ENCODE data around the gene MAGEA6. TPM values are rescaled to one million over a fixed set of nuclear protein-coding genes. Genes with fewer than 3 reads are reported as not detected.
"Not testable (repeated sequence)": the region's sequence is repeated elsewhere in the genome, so short reads cannot be mapped to it uniquely, and the experiment has no call there.

The MAGEA6 gene
- total RNA-seq, 1 experiment from 2014 or later = 1.6 TPM

DNA sequence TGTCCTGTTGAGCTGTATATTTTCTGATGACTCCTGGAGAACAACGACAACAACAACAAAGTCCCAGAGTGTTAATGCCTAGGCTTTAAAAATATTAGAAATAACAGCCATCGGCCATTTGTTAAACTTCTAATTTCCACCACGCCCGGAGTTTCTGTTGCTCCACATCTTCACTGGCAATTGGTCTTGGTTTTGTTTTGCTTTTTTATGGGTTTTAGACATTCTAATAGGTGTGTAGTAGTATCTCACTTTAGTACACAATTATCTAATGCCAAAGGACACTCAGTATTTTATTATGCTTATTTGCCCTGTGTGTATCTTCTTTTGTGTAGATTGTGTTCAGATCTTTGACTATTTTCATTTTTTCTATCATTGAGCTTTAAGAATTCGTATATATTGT, 30.9 kb downstream of the MAGEA6 start:
- no peak overlapping the region for H3K4me2 ChIP-seq (ENCODE audit: low read depth, low read length, poor library complexity, severe bottlenecking)
- DNase-seq = no peak
- no peak overlapping the region for H2AFZ ChIP-seq (ENCODE audit: low read length)
- no peak overlapping the region for H3K27ac ChIP-seq (ENCODE audit: low read length)
- no peaks in the 10 kb centered on the region for H3K4me1 ChIP-seq (ENCODE audit: low read length)
- H4K20me1 ChIP-seq (ENCODE audit: insufficient read depth, low read depth, low read length) = no peaks in the 10 kb centered on the region
- H3K79me2 ChIP-seq (ENCODE audit: low read length) = no peaks in the 10 kb centered on the region
- H3K9me2 ChIP-seq (replicated peaks; ENCODE audit: insufficient read depth, low read length) = no peaks in the 10 kb centered on the region
- H3K9me3 ChIP-seq (ENCODE audit: low read length) = no peaks in the 10 kb centered on the region
- H3K4me3 ChIP-seq (ENCODE audit: low read length) = no peak overlapping the region
- no peaks in the 10 kb centered on the region for H3K27me3 ChIP-seq (ENCODE audit: low read length)
- H3K9ac ChIP-seq (ENCODE audit: low read length) = no peak overlapping the region
- no peaks in the 10 kb centered on the region for H3K36me3 ChIP-seq (ENCODE audit: insufficient read depth, low read length)

DNA sequence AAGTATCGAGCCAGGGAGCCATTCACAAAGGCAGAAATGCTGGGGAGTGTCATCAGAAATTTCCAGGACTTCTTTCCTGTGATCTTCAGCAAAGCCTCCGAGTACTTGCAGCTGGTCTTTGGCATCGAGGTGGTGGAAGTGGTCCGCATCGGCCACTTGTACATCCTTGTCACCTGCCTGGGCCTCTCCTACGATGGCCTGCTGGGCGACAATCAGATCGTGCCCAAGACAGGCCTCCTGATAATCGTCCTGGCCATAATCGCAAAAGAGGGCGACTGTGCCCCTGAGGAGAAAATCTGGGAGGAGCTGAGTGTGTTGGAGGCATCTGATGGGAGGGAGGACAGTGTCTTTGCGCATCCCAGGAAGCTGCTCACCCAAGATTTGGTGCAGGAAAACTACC, 33.0 kb downstream of the MAGEA6 start:
- H3K9ac ChIP-seq (ENCODE audit: low read length); H4K20me1 ChIP-seq (ENCODE audit: insufficient read depth, low read depth, low read length); H3K27ac ChIP-seq (ENCODE audit: low read length); H3K9me3 ChIP-seq (ENCODE audit: low read length); H3K79me2 ChIP-seq (ENCODE audit: low read length); DNase-seq; H3K27me3 ChIP-seq (ENCODE audit: low read length); H3K4me2 ChIP-seq (ENCODE audit: low read depth, low read length, poor library complexity, severe bottlenecking); H2AFZ ChIP-seq (ENCODE audit: low read length); H3K36me3 ChIP-seq (ENCODE audit: insufficient read depth, low read length); H3K4me1 ChIP-seq (ENCODE audit: low read length); H3K4me3 ChIP-seq (ENCODE audit: low read length); H3K9me2 ChIP-seq (replicated peaks; ENCODE audit: insufficient read depth, low read length): not testable (repeated sequence)

DNA sequence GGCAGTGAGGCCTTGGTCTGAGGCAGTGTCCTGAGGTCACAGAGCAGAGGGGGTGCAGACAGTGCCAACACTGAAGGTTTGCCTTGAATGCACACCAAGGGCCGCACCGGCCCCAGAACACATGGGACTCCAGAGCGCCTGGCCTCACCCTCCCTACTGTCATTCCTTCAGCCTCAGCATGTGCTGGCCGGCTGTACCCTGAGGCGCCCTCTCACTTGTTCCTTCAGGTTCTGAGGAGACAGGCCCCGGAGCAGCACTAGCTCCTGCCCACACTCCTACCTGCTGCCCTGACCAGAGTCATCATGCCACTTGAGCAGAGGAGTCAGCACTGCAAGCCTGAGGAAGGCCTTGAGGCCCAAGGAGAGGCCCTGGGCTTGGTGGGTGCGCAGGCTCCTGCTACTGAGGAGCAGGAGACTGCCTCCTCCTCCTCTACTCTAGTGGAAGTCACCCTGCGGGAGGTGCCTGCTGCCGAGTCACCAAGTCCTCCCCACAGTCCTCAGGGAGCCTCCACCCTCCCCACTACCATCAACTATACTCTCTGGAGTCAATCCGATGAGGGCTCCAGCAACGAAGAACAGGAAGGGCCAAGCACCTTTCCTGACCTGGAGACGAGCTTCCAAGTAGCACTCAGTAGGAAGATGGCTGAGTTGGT, 33.5 kb downstream of the MAGEA6 start:
- Histone ChIP-seq H2AFZ (ENCODE audit: low read length) (no peak overlapping the region), H3K9me3 (ENCODE audit: low read length) (no peaks in the 10 kb centered on the region), H3K9me2 (replicated peaks; ENCODE audit: insufficient read depth, low read length) (no peaks in the 10 kb centered on the region), H3K4me2 (ENCODE audit: low read depth, low read length, poor library complexity, severe bottlenecking) (no peak overlapping the region), H3K27ac (ENCODE audit: low read length) (no peak overlapping the region), H3K27me3 (ENCODE audit: low read length) (no peaks in the 10 kb centered on the region), H3K4me1 (ENCODE audit: low read length) (no peaks in the 10 kb centered on the region), H3K79me2 (ENCODE audit: low read length) (no peaks in the 10 kb centered on the region), H3K4me3 (ENCODE audit: low read length) (no peak overlapping the region), H4K20me1 (ENCODE audit: insufficient read depth, low read depth, low read length) (no peaks in the 10 kb centered on the region), H3K9ac (ENCODE audit: low read length) (no peak overlapping the region), H3K36me3 (ENCODE audit: insufficient read depth, low read length) (no peaks in the 10 kb centered on the region)
- DNase-seq = no peak

DNA sequence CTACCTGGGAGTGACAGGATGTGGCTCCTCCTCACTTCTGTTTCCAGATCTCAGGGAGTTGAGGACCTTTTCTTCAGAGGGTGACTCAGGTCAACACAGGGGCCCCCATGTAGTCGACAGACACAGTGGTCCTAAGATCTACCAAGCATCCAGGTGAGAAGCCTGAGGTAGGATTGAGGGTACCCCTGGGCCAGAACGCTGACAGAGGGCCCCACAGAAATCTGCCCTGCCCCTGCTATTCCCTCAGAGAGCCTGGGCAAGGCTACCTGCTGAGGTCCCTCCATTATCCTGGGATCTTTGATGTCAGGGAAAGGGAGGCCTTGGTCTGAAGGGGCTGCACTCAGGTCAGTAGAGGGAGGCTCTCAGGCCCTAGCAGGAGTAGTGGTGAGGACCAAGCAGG, 34.4 kb downstream of the MAGEA6 start:
- no peaks in the 10 kb centered on the region for H3K36me3 ChIP-seq (ENCODE audit: insufficient read depth, low read length)
- no peaks in the 10 kb centered on the region for H3K4me1 ChIP-seq (ENCODE audit: low read length)
- H3K79me2 ChIP-seq (ENCODE audit: low read length) = no peaks in the 10 kb centered on the region
- H3K9ac ChIP-seq (ENCODE audit: low read length) = no peak overlapping the region
- H3K9me2 ChIP-seq (replicated peaks; ENCODE audit: insufficient read depth, low read length) = no peaks in the 10 kb centered on the region
- DNase-seq = no peak
- no peak overlapping the region for H2AFZ ChIP-seq (ENCODE audit: low read length)
- H4K20me1 ChIP-seq (ENCODE audit: insufficient read depth, low read depth, low read length) = no peaks in the 10 kb centered on the region
- no peaks in the 10 kb centered on the region for H3K9me3 ChIP-seq (ENCODE audit: low read length)
- no peak overlapping the region for H3K4me3 ChIP-seq (ENCODE audit: low read length)
- no peak overlapping the region for H3K4me2 ChIP-seq (ENCODE audit: low read depth, low read length, poor library complexity, severe bottlenecking)
- H3K27me3 ChIP-seq (ENCODE audit: low read length) = no peaks in the 10 kb centered on the region
- no peak overlapping the region for H3K27ac ChIP-seq (ENCODE audit: low read length)

DNA sequence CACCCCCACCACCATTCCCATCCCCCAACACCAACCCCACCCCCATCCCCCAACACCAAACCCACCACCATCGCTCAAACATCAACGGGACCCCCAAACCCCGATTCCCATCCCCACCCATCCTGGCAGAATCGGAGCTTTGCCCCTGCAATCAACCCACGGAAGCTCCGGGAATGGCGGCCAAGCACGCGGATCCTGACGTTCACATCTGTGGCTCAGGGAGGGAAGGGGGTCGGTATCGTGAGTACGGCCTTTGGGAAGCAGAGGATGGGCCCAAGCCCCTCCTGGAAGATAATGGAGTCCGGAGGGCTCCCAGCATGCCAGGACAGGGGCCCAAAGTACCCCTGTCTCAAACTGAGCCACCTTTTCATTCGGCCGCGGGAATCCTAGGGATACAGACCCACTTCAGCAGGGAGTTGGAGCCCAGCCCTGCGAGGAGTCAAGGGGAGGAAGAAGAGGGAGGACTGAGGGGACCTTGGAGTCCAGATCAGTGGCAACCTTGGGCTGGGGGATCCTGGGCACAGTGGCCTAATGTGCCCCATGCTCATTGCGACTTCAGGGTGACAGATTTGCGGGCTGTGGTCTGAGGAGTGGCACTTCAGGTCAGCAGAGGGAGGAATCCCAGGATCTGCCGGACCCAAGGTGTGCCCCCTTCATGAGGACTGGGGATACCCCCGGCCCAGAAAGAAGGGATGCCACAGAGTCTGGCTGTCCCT, 35.2 kb downstream of the MAGEA6 start:
- H3K79me2 ChIP-seq (ENCODE audit: low read length); H4K20me1 ChIP-seq (ENCODE audit: insufficient read depth, low read depth, low read length); H3K9me3 ChIP-seq (ENCODE audit: low read length); H3K4me1 ChIP-seq (ENCODE audit: low read length); H2AFZ ChIP-seq (ENCODE audit: low read length); DNase-seq; H3K4me2 ChIP-seq (ENCODE audit: low read depth, low read length, poor library complexity, severe bottlenecking); H3K36me3 ChIP-seq (ENCODE audit: insufficient read depth, low read length); H3K4me3 ChIP-seq (ENCODE audit: low read length); H3K27me3 ChIP-seq (ENCODE audit: low read length); H3K9me2 ChIP-seq (replicated peaks; ENCODE audit: insufficient read depth, low read length); H3K9ac ChIP-seq (ENCODE audit: low read length); H3K27ac ChIP-seq (ENCODE audit: low read length): not testable (repeated sequence)

DNA sequence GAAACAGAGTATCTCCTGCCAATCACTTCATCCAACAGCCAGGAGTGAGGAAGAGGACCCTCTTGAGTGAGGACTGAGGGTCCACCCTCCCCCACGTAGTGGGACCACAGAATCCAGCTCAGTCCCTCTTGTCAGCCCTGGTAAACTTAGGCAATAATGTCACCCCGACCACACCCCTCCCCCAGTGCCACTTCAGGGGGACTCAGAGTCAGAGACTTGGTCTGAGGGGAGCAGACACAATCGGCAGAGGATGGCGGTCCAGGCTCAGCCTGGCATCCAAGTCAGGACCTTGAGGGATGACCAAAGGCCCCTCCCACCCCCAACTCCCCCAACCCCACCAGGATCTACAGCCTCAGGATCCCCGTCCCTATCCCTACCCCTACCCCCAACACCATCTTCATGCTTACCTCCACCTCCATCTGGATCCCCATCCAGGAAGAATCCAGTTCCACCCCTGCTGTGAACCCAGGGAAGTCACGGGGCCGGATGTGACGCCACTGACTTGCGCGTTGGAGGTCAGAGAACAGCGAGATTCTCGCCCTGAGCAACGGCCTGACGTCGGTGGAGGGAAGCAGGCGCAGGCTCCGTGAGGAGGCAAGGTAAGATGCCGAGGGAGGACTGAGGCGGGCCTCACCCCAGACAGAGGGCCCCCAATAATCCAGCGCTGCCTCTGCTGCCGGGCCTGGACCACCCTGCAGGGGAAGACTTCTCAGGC, 36.1 kb downstream of the MAGEA6 start, which contains the start of the genes CSAG1 and MAGEA12:
Gene CSAG1, minus strand, starts transcription at position 461 of the 715 bp plus-strand sequence. CDS start 1,261 bp downstream, outside the sequence.
Gene MAGEA12, plus strand, starts transcription at position 497 of the 715 bp plus-strand sequence. CDS start 2,405 bp downstream, outside the sequence.
- H4K20me1 ChIP-seq (ENCODE audit: insufficient read depth, low read depth, low read length) = no peaks in the 10 kb centered on the region
- H3K4me3 ChIP-seq (ENCODE audit: low read length) = no peak within 1 kb of the TSS
- H3K79me2 ChIP-seq (ENCODE audit: low read length) = no peaks in the 10 kb centered on the region
- no peak within 1 kb of the TSS for H3K4me2 ChIP-seq (ENCODE audit: low read depth, low read length, poor library complexity, severe bottlenecking)
- DNase-seq = no peak
- H3K9me2 ChIP-seq (replicated peaks; ENCODE audit: insufficient read depth, low read length) = no peaks in the 10 kb centered on the region
- no peak within 1 kb of the TSS for H3K27ac ChIP-seq (ENCODE audit: low read length)
- H3K27me3 ChIP-seq (ENCODE audit: low read length) = no peaks in the 10 kb centered on the region
- H3K9me3 ChIP-seq (ENCODE audit: low read length) = no peaks in the 10 kb centered on the region
- H3K9ac ChIP-seq (ENCODE audit: low read length) = no peak within 1 kb of the TSS
- H2AFZ ChIP-seq (ENCODE audit: low read length) = no peak within 1 kb of the TSS
- H3K4me1 ChIP-seq (ENCODE audit: low read length) = no peaks in the 10 kb centered on the region
- no peaks in the 10 kb centered on the region for H3K36me3 ChIP-seq (ENCODE audit: insufficient read depth, low read length)

DNA sequence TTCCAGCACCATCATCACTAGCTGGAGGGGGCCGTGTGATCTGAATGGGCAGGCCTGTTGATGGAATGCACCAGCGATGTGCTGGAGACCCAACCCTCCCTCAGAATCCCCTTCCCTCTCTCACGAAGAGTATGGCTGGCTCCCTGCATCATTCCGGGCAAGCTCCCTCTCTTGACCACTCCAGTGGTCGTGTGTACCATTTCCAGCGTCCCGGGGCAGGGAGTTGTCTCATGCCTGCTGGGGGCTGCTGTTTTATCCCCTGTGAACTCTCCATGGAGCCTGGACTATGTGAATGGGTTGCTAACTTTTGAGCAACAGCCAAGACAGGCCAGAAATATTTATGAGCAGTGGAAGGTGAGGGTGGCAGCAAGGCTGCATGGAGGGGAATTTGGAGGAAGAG, 44.1 kb downstream of the MAGEA6 start:
- no peaks in the 10 kb centered on the region for H3K36me3 ChIP-seq (ENCODE audit: insufficient read depth, low read length)
- H2AFZ ChIP-seq (ENCODE audit: low read length) = no peak overlapping the region

More for the DNA sequence above, 44.1 kb downstream of the MAGEA6 start:
- H3K27me3 ChIP-seq (ENCODE audit: low read length) = no peaks in the 10 kb centered on the region
- no peaks in the 10 kb centered on the region for H3K9me2 ChIP-seq (replicated peaks; ENCODE audit: insufficient read depth, low read length)
- H3K9ac ChIP-seq (ENCODE audit: low read length) = no peak overlapping the region
- no peaks in the 10 kb centered on the region for H3K4me1 ChIP-seq (ENCODE audit: low read length)
- no peak for DNase-seq
- H4K20me1 ChIP-seq (ENCODE audit: insufficient read depth, low read depth, low read length) = no peaks in the 10 kb centered on the region
- no peak overlapping the region for H3K4me2 ChIP-seq (ENCODE audit: low read depth, low read length, poor library complexity, severe bottlenecking)
- H3K27ac ChIP-seq (ENCODE audit: low read length) = no peak overlapping the region
- no peaks in the 10 kb centered on the region for H3K9me3 ChIP-seq (ENCODE audit: low read length)
- H3K4me3 ChIP-seq (ENCODE audit: low read length) = no peak overlapping the region
- H3K79me2 ChIP-seq (ENCODE audit: low read length) = no peaks in the 10 kb centered on the region

Measured in Karpas-422 (cell line).